Tibial artery (tissue), 4 donors: ENCODE data around the gene RMRP.

ENCODE experiments used
- DNase-seq, 2 donors: peaks; one replicate each; pipeline ENCODE4 v3.0.0-alpha.2; 2019
- H3K27ac ChIP-seq, 2 donors: fragments of 200-600 bp; sonication (generic) in 1 of 2; 1 replicate in 1 of 2; 2 replicates in 1 of 2; pipeline ENCODE4 v1.5.1; 2018 to 2019; ENCODE audit warnings: mild to moderate bottlenecking in 1 of 2
- H3K27me3 ChIP-seq, 2 donors: fragments of 200-600 bp; sonication (generic) in 1 of 2; one replicate each; pipeline versions ENCODE4 v1.5.1 to v1.6.0; 2016 to 2019
- H3K36me3 ChIP-seq, 3 donors: fragments of 200-600 bp; sonication (generic) in 2 of 3; one replicate each; pipeline ENCODE4 v1.5.1; 2016 to 2019; ENCODE audit warnings: mild to moderate bottlenecking in 2 of 3
- H3K4me1 ChIP-seq, 4 donors: fragments of 200-600 bp; sonication (generic) in 2 of 4; 1 replicate in 3 of 4; 2 replicates in 1 of 4; pipeline ENCODE4 v1.5.1; 2016 to 2019
- H3K4me3 ChIP-seq, 2 donors: fragments of 200-600 bp; sonication (generic) in 1 of 2; 1 replicate in 1 of 2; 2 replicates in 1 of 2; pipeline ENCODE4 v1.5.1; 2018 to 2019; ENCODE audit warnings: mild to moderate bottlenecking in 2 of 2
- H3K9me3 ChIP-seq, 3 donors: fragments of 200-600 bp; sonication (generic) in 1 of 3; one replicate each; pipeline ENCODE4 v1.5.1; 2016 to 2019
- intact Hi-C: fragments of 100-400 bp; cut with DNase I; formaldehyde crosslinking; loops from one replicate; pipeline ENCODE4 v1.15.0; 2023; ENCODE audit warnings: low total_unique reads
- TF ChIP-seq, protein P1 (sequence below), 2 experiments: fragments of 200-600 bp in 1 of 2; fragments of 450-650 bp in 1 of 2; IDR thresholded peaks; one replicate each; pipeline ENCODE4 v1.5.1; 2017 to 2019; ENCODE audit warnings: antibody characterized with exemption in 2 of 2, mild to moderate bottlenecking in 1 of 2, moderate library complexity in 1 of 2

RMRP gene

DNA sequence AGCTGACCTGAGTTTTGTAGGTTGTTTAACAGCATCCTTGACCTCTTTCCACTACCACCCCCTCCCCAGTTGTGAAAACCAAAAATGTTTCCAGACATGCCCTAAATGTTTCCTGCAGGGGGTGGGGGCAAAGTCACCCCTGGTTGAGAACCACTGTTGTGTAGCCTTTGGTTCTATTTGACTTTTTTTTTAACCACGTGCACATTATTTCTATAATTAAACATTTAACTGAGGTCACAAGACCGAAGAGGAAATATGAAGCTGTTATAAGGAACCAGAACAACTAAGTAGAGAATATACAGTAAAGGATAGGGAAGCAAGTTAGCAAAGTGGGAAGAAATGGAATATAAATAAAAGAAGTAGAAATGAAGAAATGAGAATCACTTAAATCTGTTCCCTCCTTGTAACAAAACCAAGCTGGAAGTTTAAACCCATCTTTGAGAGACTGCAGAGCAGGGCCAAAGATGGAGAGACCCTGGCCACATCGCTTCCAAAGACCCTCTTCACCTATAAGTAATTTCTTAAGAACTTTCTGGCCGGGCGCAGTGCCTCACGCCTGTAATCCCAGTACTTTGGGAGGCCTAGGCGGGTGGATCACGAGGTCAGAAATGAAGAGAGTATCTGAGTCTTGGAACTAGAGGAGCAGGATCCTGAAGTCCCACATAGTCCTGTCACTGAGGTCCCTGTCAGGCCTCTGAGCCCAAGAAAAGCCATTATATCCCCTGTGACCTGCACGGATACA lies 21.5 kb downstream of the RMRP start:
- Histone ChIP-seq H3K27me3 (no peaks in the 10 kb centered on the region), H3K4me1 (no peaks in the 10 kb centered on the region), H3K4me3 (no peak overlapping the region), H3K27ac (no peak overlapping the region), H3K36me3 (peaks cover 0 to 5% (median 0%) of the 10 kb centered on the region in 3 donors), H3K9me3 (no peaks in the 10 kb centered on the region)
- intact Hi-C loops = loop anchor here (10.0 kb wide), 1 partner anchor 228 kb away; no protein-coding TSS in a partner anchor
- TF ChIP-seq, protein P1, sequence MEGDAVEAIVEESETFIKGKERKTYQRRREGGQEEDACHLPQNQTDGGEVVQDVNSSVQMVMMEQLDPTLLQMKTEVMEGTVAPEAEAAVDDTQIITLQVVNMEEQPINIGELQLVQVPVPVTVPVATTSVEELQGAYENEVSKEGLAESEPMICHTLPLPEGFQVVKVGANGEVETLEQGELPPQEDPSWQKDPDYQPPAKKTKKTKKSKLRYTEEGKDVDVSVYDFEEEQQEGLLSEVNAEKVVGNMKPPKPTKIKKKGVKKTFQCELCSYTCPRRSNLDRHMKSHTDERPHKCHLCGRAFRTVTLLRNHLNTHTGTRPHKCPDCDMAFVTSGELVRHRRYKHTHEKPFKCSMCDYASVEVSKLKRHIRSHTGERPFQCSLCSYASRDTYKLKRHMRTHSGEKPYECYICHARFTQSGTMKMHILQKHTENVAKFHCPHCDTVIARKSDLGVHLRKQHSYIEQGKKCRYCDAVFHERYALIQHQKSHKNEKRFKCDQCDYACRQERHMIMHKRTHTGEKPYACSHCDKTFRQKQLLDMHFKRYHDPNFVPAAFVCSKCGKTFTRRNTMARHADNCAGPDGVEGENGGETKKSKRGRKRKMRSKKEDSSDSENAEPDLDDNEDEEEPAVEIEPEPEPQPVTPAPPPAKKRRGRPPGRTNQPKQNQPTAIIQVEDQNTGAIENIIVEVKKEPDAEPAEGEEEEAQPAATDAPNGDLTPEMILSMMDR (IDR thresholded peaks at IDR 0.05) = no peak
- peak in 1 of 2 donors; percentile 34 for DNase-seq

DNA sequence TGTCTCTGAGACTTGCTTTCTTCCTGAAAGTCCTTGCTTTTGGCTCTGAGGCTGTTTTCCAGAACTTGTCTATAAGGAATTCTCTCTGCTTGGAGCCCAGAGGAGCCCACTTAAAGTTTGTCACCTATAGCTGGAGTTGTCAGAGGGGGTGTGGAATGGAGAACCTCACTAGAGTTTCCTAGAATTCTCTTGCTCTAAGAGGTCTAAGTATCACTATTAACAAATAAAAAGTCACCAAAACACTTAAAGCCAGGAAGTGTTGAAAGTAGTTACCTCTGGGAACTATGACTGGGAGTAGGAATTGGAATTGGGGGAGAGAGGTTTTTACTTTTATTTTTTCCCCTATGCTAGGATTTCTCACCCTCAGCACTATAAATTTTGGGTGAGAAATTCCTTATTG lies 22.1 kb downstream of the RMRP start:
- intact Hi-C loops = loop anchor here (10.0 kb wide), 1 partner anchor 229 kb away; no protein-coding TSS in a partner anchor
- TF ChIP-seq, protein P1 (IDR thresholded peaks at IDR 0.05) = no peak
- Histone ChIP-seq H3K27me3 (no peaks in the 10 kb centered on the region), H3K4me1 (no peaks in the 10 kb centered on the region), H3K4me3 (no peak overlapping the region), H3K9me3 (no peaks in the 10 kb centered on the region), H3K36me3 (peaks cover 0 to 3% (median 0%) of the 10 kb centered on the region in 3 donors), H3K27ac (no peak overlapping the region)
- DNase-seq = peak in 1 of 2 donors; percentile 6

- peak in 1 of 2 donors; percentile 45 for DNase-seq
- intact Hi-C loops = no loop called here
- Histone ChIP-seq H3K4me3 (no peak overlapping the region), H3K9me3 (no peaks in the 10 kb centered on the region), H3K36me3 (no peaks in the 10 kb centered on the region), H3K27me3 (no peaks in the 10 kb centered on the region), H3K4me1 (no peaks in the 10 kb centered on the region), H3K27ac (no peak overlapping the region)
- TF ChIP-seq, protein P1 (IDR thresholded peaks at IDR 0.05) = no peak
These were observed 28.2 kb downstream of the RMRP start for GRCh38 chr9:35629597-35629996.

DNA sequence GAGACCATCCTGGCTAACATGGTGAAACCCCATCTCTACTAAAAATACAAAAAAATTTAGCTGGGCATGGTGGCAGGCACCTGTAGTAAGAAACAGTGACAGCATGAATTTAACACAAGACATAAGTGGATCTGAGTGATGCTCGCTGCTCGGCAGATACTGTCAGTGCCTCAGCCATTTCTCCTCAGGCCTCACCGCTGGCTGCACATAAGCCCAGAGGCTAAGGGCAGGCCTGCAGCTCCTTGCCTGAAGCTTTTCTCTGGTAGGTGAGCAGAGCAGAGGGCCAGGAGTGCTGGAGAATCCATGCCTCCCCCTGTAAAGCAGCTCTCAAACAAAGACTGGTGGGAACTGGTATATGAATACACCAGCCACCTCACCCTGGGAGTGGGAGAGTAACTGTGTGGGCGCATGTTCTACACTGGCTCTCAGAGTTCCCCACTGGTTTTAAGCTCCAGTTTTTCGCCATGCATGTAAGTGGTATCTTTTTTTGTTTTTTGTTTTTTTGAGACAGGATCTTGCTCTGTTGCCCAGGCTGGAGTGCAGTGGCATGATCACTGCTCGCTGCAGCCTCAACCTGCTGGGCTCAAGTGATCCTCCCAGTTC lies 29.3 kb downstream of the RMRP start:
- DNase-seq = peak in 1 of 2 donors; percentile 37
- H3K4me1 ChIP-seq = no peaks in the 10 kb centered on the region
- no peak overlapping the region for H3K27ac ChIP-seq
- no peaks in the 10 kb centered on the region for H3K9me3 ChIP-seq
- H3K36me3 ChIP-seq = no peaks in the 10 kb centered on the region
- H3K4me3 ChIP-seq = no peak overlapping the region
- TF ChIP-seq, protein P1 (IDR thresholded peaks at IDR 0.05) = no peak
- intact Hi-C loops = no loop called here
- H3K27me3 ChIP-seq = no peaks in the 10 kb centered on the region

DNA sequence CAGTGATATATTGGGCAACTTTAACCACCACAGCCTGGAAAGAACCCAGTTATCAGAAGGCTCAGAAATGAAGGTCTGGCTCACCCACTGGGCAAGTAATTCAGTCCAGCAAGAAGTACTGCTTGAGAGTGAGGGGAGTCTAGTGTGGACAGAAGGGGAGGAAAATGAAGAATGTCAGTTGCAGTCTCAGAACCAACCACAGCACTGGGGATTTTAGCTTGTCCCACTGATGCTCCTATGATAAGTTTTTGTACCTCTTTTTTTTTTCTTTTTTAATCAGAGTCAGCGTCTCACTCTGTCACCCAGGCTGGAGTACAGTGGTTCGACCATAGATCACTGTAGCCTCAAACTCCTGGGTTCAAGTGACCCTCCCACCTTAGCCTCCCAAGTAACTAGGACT lies 30.2 kb downstream of the RMRP start:
- peak in 1 of 2 donors; percentile 3 for DNase-seq
- Histone ChIP-seq H3K27me3 (no peaks in the 10 kb centered on the region), H3K27ac (no peak overlapping the region), H3K9me3 (no peaks in the 10 kb centered on the region), H3K4me1 (no peaks in the 10 kb centered on the region), H3K4me3 (no peak overlapping the region), H3K36me3 (no peaks in the 10 kb centered on the region)
- intact Hi-C loops = no loop called here
- TF ChIP-seq, protein P1 (IDR thresholded peaks at IDR 0.05) = no peak
